HL-60 (cell line): ENCODE results near the gene BCAR3.

Experiments used
- DNase-seq, 2 experiments: peaks; one replicate each; pipeline ENCODE4 v3.0.0-alpha.2; 2010 to 2020; ENCODE audit warnings: low read depth in 1 of 2, low spot score in 1 of 2
- H3K27ac ChIP-seq: fragments of 250-450 bp; sonication (Bioruptor Pico); replicated peaks from 2 replicates; pipeline ENCODE4 v1.5.1; 2020; ENCODE audit warnings: mild to moderate bottlenecking, moderate library complexity
- H3K27me3 ChIP-seq: fragments of 250-450 bp; sonication (Bioruptor Pico); 2 replicates; pipeline ENCODE4 v1.5.1; 2021; ENCODE audit warnings: mild to moderate bottlenecking, moderate library complexity; ENCODE audit not compliant: insufficient read depth, poor library complexity, severe bottlenecking
- H3K4me3 ChIP-seq: replicated peaks from 2 replicates; pipeline ENCODE4 v1.5.1; 2011; ENCODE audit warnings: mild to moderate bottlenecking, control low read depth, low read length; ENCODE audit not compliant: insufficient read depth
- GABPA ChIP-seq: IDR thresholded peaks from 2 replicates; pipeline ENCODE4 v1.6.1; 2012; ENCODE audit warnings: low read depth
- POLR2AphosphoS5 ChIP-seq: IDR thresholded peaks from 2 replicates; pipeline ENCODE4 v1.6.1; 2012; ENCODE audit warnings: low read depth
- REST ChIP-seq: IDR thresholded peaks from 2 replicates; pipeline ENCODE4 v1.6.1; 2012; ENCODE audit warnings: low read depth; ENCODE audit not compliant: insufficient replicate concordance
- SPI1 ChIP-seq: IDR thresholded peaks from 2 replicates; pipeline ENCODE4 v1.6.1; 2012; ENCODE audit warnings: low read depth, mild to moderate bottlenecking, borderline replicate concordance
- TF ChIP-seq, protein P1 (sequence below): IDR thresholded peaks from one replicate; pipeline ENCODE4 v1.5.1; 2011; ENCODE audit warnings: low read length, control low read depth, inconsistent platforms; ENCODE audit not compliant: insufficient read depth

The BCAR3 gene

DNA sequence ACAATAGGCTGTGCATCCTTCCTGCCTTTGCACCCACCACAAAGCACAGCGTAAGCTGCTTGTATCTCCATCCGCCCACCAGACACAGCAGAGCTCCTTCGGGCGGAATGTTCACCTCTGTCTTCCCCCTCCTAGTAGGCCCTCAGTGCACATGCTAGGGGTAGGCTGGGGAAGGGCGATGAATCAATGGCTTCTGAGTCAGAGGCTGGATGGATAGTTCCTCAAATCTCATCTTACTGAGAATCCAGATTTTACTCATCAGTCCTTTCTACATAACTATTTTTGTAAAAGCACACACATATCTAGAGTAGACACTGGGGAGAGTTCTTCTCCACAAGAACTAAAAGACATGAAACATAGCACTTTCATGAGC is 73.8 kb downstream of the BCAR3 start:
- TF ChIP-seq REST, result no peak
- TF ChIP-seq GABPA, result no peak
- no peak for TF ChIP-seq SPI1

GRCh38 chr1:93605812-93606512 is 75.7 kb downstream of the BCAR3 start:
- no peak overlapping the region for H3K4me3 ChIP-seq
- TF ChIP-seq, protein P1, sequence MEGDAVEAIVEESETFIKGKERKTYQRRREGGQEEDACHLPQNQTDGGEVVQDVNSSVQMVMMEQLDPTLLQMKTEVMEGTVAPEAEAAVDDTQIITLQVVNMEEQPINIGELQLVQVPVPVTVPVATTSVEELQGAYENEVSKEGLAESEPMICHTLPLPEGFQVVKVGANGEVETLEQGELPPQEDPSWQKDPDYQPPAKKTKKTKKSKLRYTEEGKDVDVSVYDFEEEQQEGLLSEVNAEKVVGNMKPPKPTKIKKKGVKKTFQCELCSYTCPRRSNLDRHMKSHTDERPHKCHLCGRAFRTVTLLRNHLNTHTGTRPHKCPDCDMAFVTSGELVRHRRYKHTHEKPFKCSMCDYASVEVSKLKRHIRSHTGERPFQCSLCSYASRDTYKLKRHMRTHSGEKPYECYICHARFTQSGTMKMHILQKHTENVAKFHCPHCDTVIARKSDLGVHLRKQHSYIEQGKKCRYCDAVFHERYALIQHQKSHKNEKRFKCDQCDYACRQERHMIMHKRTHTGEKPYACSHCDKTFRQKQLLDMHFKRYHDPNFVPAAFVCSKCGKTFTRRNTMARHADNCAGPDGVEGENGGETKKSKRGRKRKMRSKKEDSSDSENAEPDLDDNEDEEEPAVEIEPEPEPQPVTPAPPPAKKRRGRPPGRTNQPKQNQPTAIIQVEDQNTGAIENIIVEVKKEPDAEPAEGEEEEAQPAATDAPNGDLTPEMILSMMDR, result no peak
- no peak for TF ChIP-seq SPI1
- no peak for TF ChIP-seq REST
- no peak overlapping the region for H3K27ac ChIP-seq
- H3K27me3 ChIP-seq, result no peaks in the 10 kb centered on the region
- DNase-seq, result no peak

More for the DNA sequence above, 73.8 kb downstream of the BCAR3 start:
- no peak for DNase-seq
- Histone ChIP-seq H3K27me3 (no peaks in the 10 kb centered on the region), H3K27ac (no peak overlapping the region), H3K4me3 (no peak overlapping the region)

DNA sequence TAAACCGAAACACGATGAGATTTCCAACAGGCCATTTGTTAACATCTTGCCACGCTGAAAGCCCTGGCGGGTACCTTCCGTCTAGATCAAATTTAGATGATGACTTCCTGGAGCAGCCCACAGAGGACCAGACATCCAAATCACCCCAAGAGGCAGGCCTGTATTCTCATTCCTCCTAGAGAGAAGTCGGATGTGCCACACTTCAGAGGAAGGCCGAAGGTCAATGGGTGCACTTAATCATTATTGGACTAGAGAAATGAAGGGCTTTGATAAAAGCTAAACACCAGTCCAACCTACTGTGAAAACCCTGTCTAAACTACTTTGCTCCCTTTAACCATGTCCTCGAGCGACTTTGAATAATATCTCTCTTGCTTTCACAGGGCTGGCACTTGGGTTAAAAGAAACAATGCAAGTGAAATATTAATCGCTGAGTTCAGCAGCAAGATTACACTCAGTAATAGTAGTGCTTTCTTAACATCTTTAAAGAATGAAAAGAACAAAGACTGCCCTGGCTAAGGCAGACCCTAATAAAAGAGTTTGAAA is 76.5 kb downstream of the BCAR3 start:
- DNase-seq, result no peak
- no peak for TF ChIP-seq SPI1
- no peak for TF ChIP-seq POLR2AphosphoS5
- TF ChIP-seq, protein P1, result no peak
- TF ChIP-seq REST, result no peak
- H3K27ac ChIP-seq, result no peak overlapping the region
- no peaks in the 10 kb centered on the region for H3K27me3 ChIP-seq
- no peak overlapping the region for H3K4me3 ChIP-seq
